K562 (cell line): ENCODE measurements around the gene FRMD4B. TPM values are rescaled to one million over a fixed set of nuclear protein-coding genes. Genes with fewer than 3 reads are reported as not detected.

Experiments used
- ATAC-seq: fragments of 200-7000 bp; cut with Tn5 transposase; 3 replicates; pipeline ENCODE4 v1.9.1; 2020; ENCODE audit warnings: moderate library complexity
- BruUV-seq: library from RNA; stranded (reverse); fragments of 400-500 nt; replicated peaks from 2 replicates; lab custom pipeline; 2021; lab: Mats Ljungman, UMichigan
- CTCF ChIA-PET: fragments of 300-600 bp; formaldehyde crosslinking; extraction: SDS; loops from one replicate; lab custom pipeline; 2021; ENCODE audit warnings: low intra/inter-chr PET ratio; lab: Yijun Ruan, JAX
- POLR2A ChIA-PET: fragments of 300-600, 350-650 bp; sonication (Branson Sonifier 250); formaldehyde crosslinking; extraction: SDS; loops from one replicate; lab custom pipeline; 2021; ENCODE audit warnings: antibody characterized with exemption, inconsistent platforms; lab: Yijun Ruan, JAX
- DNase-seq, 4 experiments: peaks; one replicate each; pipeline versions ENCODE4 v3.0.0 to v3.0.0-alpha.2; 2011 to 2018; ENCODE audit warnings: low spot score in 3 of 4, mixed read lengths in 3 of 4; ENCODE audit errors: extremely low read depth in 1 of 4
- FAIRE-seq: peaks from 2 replicates; lab custom pipeline; 2011; peaks lifted over from hg19 to GRCh38; lab: Jason Lieb, UNC
- H2AFZ ChIP-seq: 2 replicates; pipeline ENCODE4 v1.6.0; 2011; ENCODE audit warnings: low read depth, low read length, control low read depth, inconsistent platforms
- H3K27ac ChIP-seq: fragments of 200-600 bp; 3 replicates; pipeline ENCODE4 v1.8.0; 2011; ENCODE audit warnings: low read depth, mild to moderate bottlenecking, control low read depth, inconsistent platforms, low read length, moderate library complexity, mixed read lengths; ENCODE audit errors: extremely low read depth
- H3K27me3 ChIP-seq, 2 experiments: fragments of 300-600 bp in 1 of 2; 2 replicates in 1 of 2; 3 replicates in 1 of 2; pipeline versions ENCODE4 v1.6.0 to v1.8.0; 2011; ENCODE audit warnings: inconsistent platforms in 2 of 2, low read length in 2 of 2, mild to moderate bottlenecking in 1 of 2, mixed read lengths in 1 of 2, moderate library complexity in 1 of 2; ENCODE audit not compliant: control insufficient read depth in 2 of 2, insufficient read depth in 2 of 2
- H3K36me3 ChIP-seq: fragments of 300-600 bp; 3 replicates; pipeline ENCODE4 v1.8.0; 2011; ENCODE audit warnings: mild to moderate bottlenecking, low read length, inconsistent platforms; ENCODE audit not compliant: control insufficient read depth, insufficient read depth
- H3K4me1 ChIP-seq, 2 experiments: fragments of 200-600 bp in 1 of 2; replicated peaks in 1 of 2; 2 replicates in 1 of 2; 3 replicates in 1 of 2; pipeline versions ENCODE4 v1.5.1 to v1.8.0; 2011; ENCODE audit warnings: inconsistent platforms in 2 of 2, low read length in 2 of 2, mild to moderate bottlenecking in 1 of 2, mixed read lengths in 1 of 2, moderate library complexity in 1 of 2; ENCODE audit not compliant: control insufficient read depth in 2 of 2, insufficient read depth in 2 of 2
- H3K4me2 ChIP-seq: 2 replicates; pipeline ENCODE4 v1.6.1; 2011; ENCODE audit warnings: low read length, control low read depth, inconsistent platforms, mixed read lengths; ENCODE audit not compliant: insufficient read depth
- H3K4me3 ChIP-seq: fragments of 200-600 bp; sonication (generic), shearing (Covaris generic); 2 replicates; pipeline ENCODE4 v1.5.1; 2016; ENCODE audit warnings: control low read depth, inconsistent platforms
- H3K79me2 ChIP-seq: fragments of 200-600 bp; 3 replicates; pipeline ENCODE4 v1.8.0; 2011; ENCODE audit warnings: low read length, inconsistent platforms; ENCODE audit not compliant: control insufficient read depth, insufficient read depth
- H3K9ac ChIP-seq, 2 experiments: 2 replicates each; pipeline versions ENCODE4 v1.6.0 to v1.6.1; 2011; ENCODE audit warnings: low read depth in 2 of 2, low read length in 2 of 2, control low read depth in 1 of 2, inconsistent platforms in 1 of 2, mild to moderate bottlenecking in 1 of 2, mixed read lengths in 1 of 2; ENCODE audit not compliant: insufficient read depth in 1 of 2
- H3K9me1 ChIP-seq: one replicate; pipeline ENCODE4 v1.6.0; 2011; ENCODE audit warnings: inconsistent platforms, mild to moderate bottlenecking, low read length, moderate library complexity; ENCODE audit not compliant: control insufficient read depth, insufficient read depth
- H3K9me3 ChIP-seq: replicated peaks from 2 replicates; pipeline ENCODE4 v1.5.1; 2011; ENCODE audit warnings: low read depth, low read length, inconsistent platforms; ENCODE audit not compliant: control insufficient read depth, insufficient read depth
- H4K20me1 ChIP-seq: replicated peaks from 2 replicates; pipeline ENCODE4 v1.6.1; 2011; ENCODE audit warnings: low read length, inconsistent platforms, mixed read lengths; ENCODE audit not compliant: control insufficient read depth, insufficient read depth
- BRD9 ChIP-seq: fragments of 450-650 bp; IDR thresholded peaks from 2 replicates; pipeline ENCODE4 v1.6.1; 2018; ENCODE audit warnings: low read depth; ENCODE audit not compliant: partially characterized antibody
- CHCHD3 ChIP-seq: fragments of 250-450 bp; sonication (Bioruptor Pico); IDR thresholded peaks from 2 replicates; pipeline ENCODE4 v2.1.2; 2022; ENCODE audit warnings: mild to moderate bottlenecking
- RAD21 ChIP-seq, 2 experiments: fragments of 250-450 bp in 1 of 2; fragments of 450-650 bp in 1 of 2; sonication (Bioruptor Pico) in 1 of 2; formaldehyde crosslinking in 1 of 2; IDR thresholded peaks in 1 of 2; conservative IDR thresholded peaks in 1 of 2; 2 replicates each; pipeline versions ENCODE4 v1.4.0 to v1.8.0; 2020 to 2022; ENCODE audit warnings: mild to moderate bottlenecking in 2 of 2, moderate library complexity in 1 of 2
- SAP30 ChIP-seq: fragments of 200-600 bp; sonication (generic); IDR thresholded peaks from 2 replicates; pipeline ENCODE4 v1.6.1; 2012; ENCODE audit warnings: borderline replicate concordance, low read depth, mild to moderate bottlenecking, moderate library complexity, low read length, control low read depth, inconsistent platforms; ENCODE audit not compliant: insufficient read depth, poor library complexity, severe bottlenecking
- WGBS: fragments of 100-300 bp; shearing (Covaris generic); methylation state at CpG from one replicate; pipeline ENCODE4 v1.1.6; 2016; ENCODE audit warnings: low coverage, mixed read lengths; ENCODE audit not compliant: insufficient coverage; ENCODE audit errors: missing lambda C conversion rate; 5-methylcytosine and 5-hydroxymethylcytosine counted together
- in situ Hi-C: fragments of 300-500 bp; cut with MboI; formaldehyde crosslinking; loops from 4 replicates; pipeline ENCODE4 v1.15.0; 2018; ENCODE audit warnings: inconsistent platforms, mixed read lengths
- intact Hi-C: fragments of 100-400 bp; cut with micrococcal nuclease; formaldehyde crosslinking; loops from 2 replicates; pipeline ENCODE4 v1.14.2; 2022
- polyA plus RNA-seq, 8 experiments: library from polyadenylated mRNA; depleted of rRNA in 4 of 8; stranded (reverse) in 5 of 8; unstranded in 3 of 8; fragments of >200 nt; fragmentation: Nextera tagmentation in 2 of 8; fragmentation: Illumina TruSeq in 1 of 8; extraction: Ambion mirVana in 2 of 8; extraction: Trizol in 1 of 8; gene quantifications; 2 replicates each; pipeline versions ENCODE4 v1.2.1 to v1.2.3, GENCODE V29; 2011 to 2014; ENCODE audit warnings: inconsistent platforms in 1 of 8, missing spikeins in 1 of 8
- total RNA-seq, 7 experiments: library from RNA; depleted of rRNA in 6 of 7; stranded (reverse); fragments of >200 nt in 6 of 7; fragmentation: Illumina TruSeq in 2 of 7; extraction: Trizol in 2 of 7; gene quantifications; 2 replicates each; pipeline versions ENCODE4 v1.2.1 to v1.2.3, GENCODE V29; 2011 to 2021; ENCODE audit warnings: low replicate concordance in 1 of 7
- TF ChIP-seq, protein P1 (sequence below), 2 experiments: fragments of 450-650 bp in 1 of 2; sonication (generic) in 1 of 2; formaldehyde crosslinking in 1 of 2; IDR thresholded peaks in 1 of 2; conservative IDR thresholded peaks in 1 of 2; 2 replicates each; pipeline versions ENCODE4 v1.6.1 to v1.8.1; 2016 to 2023; ENCODE audit warnings: mild to moderate bottlenecking in 2 of 2, moderate library complexity in 2 of 2, inconsistent platforms in 1 of 2, missing genetic modification reagents in 1 of 2
- TF ChIP-seq, protein P2 (sequence below): sonication (generic); formaldehyde crosslinking; IDR thresholded peaks from 2 replicates; pipeline ENCODE4 v1.8.1; 2023; ENCODE audit warnings: mild to moderate bottlenecking, missing genetic modification reagents
- TF ChIP-seq, protein P3 (sequence below), 3 experiments: IDR thresholded peaks in 2 of 3; conservative IDR thresholded peaks in 1 of 3; 2 replicates each; pipeline ENCODE4 v1.5.1; 2011 to 2012; ENCODE audit warnings: low read length in 3 of 3, mild to moderate bottlenecking in 3 of 3, control low read depth in 2 of 3, improper control_type of control experiment in 1 of 3, inconsistent platforms in 1 of 3, low read depth in 1 of 3, mixed read lengths in 1 of 3, moderate library complexity in 1 of 3; ENCODE audit not compliant: insufficient read depth in 2 of 3
- TF ChIP-seq, protein P4 (sequence below): fragments of 250-450 bp; sonication (Bioruptor Pico); IDR thresholded peaks from 2 replicates; pipeline ENCODE4 v1.4.0; 2020; ENCODE audit warnings: mild to moderate bottlenecking, moderate library complexity
- TF ChIP-seq, protein P5 (sequence below): sonication (generic); formaldehyde crosslinking; IDR thresholded peaks from 2 replicates; pipeline ENCODE4 v1.8.0; 2022; ENCODE audit warnings: mild to moderate bottlenecking, missing genetic modification reagents

FRMD4B gene
- total and polyA plus RNA-seq, 9 of the 15 experiments (the other 6 are each of a cell fraction or from before 2014, with no cell fraction given): 0.03 to 0.09 (median 0.04) TPM; not detected in 3

DNA sequence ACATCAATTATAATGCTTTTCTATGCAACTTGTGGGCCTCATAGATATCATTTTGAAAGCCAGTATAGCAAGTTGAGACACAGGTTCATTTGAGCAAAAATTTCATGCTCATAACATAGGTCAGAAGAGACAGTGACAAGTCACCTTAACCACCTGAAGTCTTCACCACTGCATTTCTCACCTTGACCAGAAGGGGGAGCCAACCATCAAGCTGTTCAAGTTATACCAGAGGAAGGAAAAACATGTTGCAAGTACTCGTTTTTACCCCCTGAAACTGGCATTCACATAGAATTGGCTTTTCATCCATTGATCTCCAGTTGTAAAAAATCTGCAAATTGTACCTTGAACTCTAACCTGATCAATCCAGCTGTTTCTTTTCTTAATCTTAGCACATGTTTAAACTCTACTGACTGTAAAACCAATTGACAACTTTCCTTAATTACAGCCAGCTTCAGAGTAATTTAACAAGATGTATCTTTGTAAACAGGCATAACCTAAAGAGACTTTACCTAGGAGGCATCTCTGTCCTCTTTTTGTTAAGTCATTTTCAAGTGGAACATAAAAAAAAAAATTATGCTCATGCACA, 264.9 kb downstream of the FRMD4B start:
- no peak overlapping the region for H3K4me2 ChIP-seq
- no peak overlapping the region for H3K27ac ChIP-seq
- WGBS: 0% methylated on average over 1 of the region's 1 CpG
- no peak overlapping the region for H3K4me3 ChIP-seq
- no peaks in the 10 kb centered on the region for H3K9me1 ChIP-seq
- DNase-seq (peak; percentile 37 to 80 (median 47)), ATAC-seq (peak; percentile 81), FAIRE-seq (peak; percentile 90)
- no peaks in the 10 kb centered on the region for H4K20me1 ChIP-seq
- in situ Hi-C loops: no loop called here
- no peaks in the 10 kb centered on the region; a peak in 1 of 5 replicates for H3K4me1 ChIP-seq
- no peaks in the 10 kb centered on the region for H3K27me3 ChIP-seq
- intact Hi-C loops: loop anchor here (1.0 to 2.0 kb wide), 2 partner anchors 40 to 186 kb away; no protein-coding TSS in a partner anchor
- H3K9ac ChIP-seq: no peak overlapping the region
- ChIA-PET POLR2A (no interaction called here), CTCF (interaction anchor here (0.6 to 0.7 kb wide), 2 partner anchors 116 to 827 kb away, joined by 3 to 4 read pairs; no protein-coding TSS in a partner anchor)
- H3K36me3 ChIP-seq: no peaks in the 10 kb centered on the region
- BruUV-seq: no TSS peak
- H3K9me3 ChIP-seq: no peaks in the 10 kb centered on the region
- H2AFZ ChIP-seq: no peak overlapping the region
- no peaks in the 10 kb centered on the region for H3K79me2 ChIP-seq
- TF ChIP-seq CHCHD3 (CRISPR knock-in tag) (no peak), BRD9 (no peak), SAP30 (no peak), RAD21 (CRISPR knock-in tag; conservative IDR thresholded peaks at IDR 0.05 in 1 of 2, IDR thresholded peaks at IDR 0.05 in 1 of 2) (peak; percentile 72 to 82)
- TF ChIP-seq, protein P1, sequence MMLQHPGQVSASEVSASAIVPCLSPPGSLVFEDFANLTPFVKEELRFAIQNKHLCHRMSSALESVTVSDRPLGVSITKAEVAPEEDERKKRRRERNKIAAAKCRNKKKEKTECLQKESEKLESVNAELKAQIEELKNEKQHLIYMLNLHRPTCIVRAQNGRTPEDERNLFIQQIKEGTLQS (IDR thresholded peaks at IDR 0.05): no peak
- TF ChIP-seq, protein P1 (CRISPR knock-in tag; conservative IDR thresholded peaks at IDR 0.05): no peak
- TF ChIP-seq, protein P2, sequence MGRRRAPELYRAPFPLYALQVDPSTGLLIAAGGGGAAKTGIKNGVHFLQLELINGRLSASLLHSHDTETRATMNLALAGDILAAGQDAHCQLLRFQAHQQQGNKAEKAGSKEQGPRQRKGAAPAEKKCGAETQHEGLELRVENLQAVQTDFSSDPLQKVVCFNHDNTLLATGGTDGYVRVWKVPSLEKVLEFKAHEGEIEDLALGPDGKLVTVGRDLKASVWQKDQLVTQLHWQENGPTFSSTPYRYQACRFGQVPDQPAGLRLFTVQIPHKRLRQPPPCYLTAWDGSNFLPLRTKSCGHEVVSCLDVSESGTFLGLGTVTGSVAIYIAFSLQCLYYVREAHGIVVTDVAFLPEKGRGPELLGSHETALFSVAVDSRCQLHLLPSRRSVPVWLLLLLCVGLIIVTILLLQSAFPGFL (CRISPR knock-in tag): no peak
- TF ChIP-seq, protein P3, sequence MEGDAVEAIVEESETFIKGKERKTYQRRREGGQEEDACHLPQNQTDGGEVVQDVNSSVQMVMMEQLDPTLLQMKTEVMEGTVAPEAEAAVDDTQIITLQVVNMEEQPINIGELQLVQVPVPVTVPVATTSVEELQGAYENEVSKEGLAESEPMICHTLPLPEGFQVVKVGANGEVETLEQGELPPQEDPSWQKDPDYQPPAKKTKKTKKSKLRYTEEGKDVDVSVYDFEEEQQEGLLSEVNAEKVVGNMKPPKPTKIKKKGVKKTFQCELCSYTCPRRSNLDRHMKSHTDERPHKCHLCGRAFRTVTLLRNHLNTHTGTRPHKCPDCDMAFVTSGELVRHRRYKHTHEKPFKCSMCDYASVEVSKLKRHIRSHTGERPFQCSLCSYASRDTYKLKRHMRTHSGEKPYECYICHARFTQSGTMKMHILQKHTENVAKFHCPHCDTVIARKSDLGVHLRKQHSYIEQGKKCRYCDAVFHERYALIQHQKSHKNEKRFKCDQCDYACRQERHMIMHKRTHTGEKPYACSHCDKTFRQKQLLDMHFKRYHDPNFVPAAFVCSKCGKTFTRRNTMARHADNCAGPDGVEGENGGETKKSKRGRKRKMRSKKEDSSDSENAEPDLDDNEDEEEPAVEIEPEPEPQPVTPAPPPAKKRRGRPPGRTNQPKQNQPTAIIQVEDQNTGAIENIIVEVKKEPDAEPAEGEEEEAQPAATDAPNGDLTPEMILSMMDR (IDR thresholded peaks at IDR 0.05 in 2 of 3, conservative IDR thresholded peaks at IDR 0.05 in 1 of 3; ENCODE audit: insufficient read depth in 2 of 3, low read depth in 1 of 3, low read length in 3 of 3): peak; percentile 61 to 77 (median 75)
- TF ChIP-seq, protein P4, sequence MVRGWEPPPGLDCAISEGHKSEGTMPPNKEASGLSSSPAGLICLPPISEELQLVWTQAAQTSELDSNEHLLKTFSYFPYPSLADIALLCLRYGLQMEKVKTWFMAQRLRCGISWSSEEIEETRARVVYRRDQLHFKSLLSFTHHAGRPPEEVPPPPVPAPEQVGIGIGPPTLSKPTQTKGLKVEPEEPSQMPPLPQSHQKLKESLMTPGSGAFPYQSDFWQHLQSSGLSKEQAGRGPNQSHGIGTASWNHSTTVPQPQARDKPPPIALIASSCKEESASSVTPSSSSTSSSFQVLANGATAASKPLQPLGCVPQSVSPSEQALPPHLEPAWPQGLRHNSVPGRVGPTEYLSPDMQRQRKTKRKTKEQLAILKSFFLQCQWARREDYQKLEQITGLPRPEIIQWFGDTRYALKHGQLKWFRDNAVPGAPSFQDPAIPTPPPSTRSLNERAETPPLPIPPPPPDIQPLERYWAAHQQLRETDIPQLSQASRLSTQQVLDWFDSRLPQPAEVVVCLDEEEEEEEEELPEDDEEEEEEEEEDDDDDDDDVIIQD (CRISPR knock-in tag): no peak
- TF ChIP-seq, protein P5, sequence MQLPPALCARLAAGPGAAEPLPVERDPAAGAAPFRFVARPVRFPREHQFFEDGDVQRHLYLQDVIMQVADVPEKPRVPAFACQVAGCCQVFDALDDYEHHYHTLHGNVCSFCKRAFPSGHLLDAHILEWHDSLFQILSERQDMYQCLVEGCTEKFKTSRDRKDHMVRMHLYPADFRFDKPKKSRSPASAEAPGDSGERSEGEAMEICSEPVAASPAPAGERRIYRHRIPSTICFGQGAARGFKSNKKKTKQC (CRISPR knock-in tag): no peak
